ENCODE measurements around the gene VAMP8. TPM values are rescaled to one million over a fixed set of nuclear protein-coding genes. Genes with fewer than 3 reads are reported as not detected.

VAMP8 gene
- total RNA-seq, 1 donor from 2014 or later, result 152 TPM

DNA sequence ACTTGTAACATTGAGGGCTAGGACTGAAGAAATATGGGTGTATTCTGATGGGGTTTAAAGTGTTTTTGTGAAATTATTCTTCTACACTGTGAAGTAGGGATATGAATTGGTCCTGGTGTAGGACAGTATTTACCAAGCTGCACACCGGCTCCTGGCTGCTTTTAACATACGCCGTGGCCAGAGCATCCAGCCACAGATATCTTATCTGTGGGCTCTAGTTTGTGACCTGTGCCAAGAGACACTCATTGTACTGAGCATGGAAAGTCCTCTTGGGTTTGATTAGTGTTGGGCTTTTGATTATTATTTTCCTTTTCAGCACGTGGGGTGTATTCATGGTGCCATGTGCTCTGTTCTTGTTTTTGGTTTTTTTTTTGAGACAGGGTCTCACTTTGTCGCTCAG, 46.6 kb downstream of the VAMP8 start:
- TF ChIP-seq, protein P1, sequence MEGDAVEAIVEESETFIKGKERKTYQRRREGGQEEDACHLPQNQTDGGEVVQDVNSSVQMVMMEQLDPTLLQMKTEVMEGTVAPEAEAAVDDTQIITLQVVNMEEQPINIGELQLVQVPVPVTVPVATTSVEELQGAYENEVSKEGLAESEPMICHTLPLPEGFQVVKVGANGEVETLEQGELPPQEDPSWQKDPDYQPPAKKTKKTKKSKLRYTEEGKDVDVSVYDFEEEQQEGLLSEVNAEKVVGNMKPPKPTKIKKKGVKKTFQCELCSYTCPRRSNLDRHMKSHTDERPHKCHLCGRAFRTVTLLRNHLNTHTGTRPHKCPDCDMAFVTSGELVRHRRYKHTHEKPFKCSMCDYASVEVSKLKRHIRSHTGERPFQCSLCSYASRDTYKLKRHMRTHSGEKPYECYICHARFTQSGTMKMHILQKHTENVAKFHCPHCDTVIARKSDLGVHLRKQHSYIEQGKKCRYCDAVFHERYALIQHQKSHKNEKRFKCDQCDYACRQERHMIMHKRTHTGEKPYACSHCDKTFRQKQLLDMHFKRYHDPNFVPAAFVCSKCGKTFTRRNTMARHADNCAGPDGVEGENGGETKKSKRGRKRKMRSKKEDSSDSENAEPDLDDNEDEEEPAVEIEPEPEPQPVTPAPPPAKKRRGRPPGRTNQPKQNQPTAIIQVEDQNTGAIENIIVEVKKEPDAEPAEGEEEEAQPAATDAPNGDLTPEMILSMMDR (conservative IDR thresholded peaks at IDR 0.05; ENCODE audit: low read depth, low read length), result no peak
- H3K4me3 ChIP-seq (ENCODE audit: low read depth, low read length), result no peak overlapping the region
- DNase-seq (ENCODE audit: low read depth), result no peak

DNA sequence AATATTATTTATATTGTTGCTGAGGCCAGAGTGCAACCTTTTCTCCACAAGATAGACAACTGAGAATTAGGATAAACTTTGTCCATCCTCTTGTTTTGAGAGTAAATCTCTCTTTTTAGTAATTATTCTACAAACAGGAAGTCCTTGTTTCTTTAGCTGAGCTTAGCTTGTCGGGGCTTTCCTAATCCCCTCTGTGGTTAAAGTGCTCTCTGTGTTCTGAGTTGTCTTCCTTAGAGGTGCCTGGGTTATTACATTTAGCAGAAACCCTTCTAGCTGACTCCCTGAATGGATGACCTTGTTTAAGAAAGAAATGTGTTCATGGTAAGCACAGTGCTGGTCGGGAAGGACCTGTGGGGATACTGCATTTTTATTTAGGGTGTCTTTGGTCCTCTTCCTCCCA, 51.3 kb downstream of the VAMP8 start:
- TF ChIP-seq, protein P1 (conservative IDR thresholded peaks at IDR 0.05; ENCODE audit: low read depth, low read length), result no peak
- no peak for DNase-seq (ENCODE audit: low read depth)
- H3K4me3 ChIP-seq (ENCODE audit: low read depth, low read length), result no peak overlapping the region

DNA sequence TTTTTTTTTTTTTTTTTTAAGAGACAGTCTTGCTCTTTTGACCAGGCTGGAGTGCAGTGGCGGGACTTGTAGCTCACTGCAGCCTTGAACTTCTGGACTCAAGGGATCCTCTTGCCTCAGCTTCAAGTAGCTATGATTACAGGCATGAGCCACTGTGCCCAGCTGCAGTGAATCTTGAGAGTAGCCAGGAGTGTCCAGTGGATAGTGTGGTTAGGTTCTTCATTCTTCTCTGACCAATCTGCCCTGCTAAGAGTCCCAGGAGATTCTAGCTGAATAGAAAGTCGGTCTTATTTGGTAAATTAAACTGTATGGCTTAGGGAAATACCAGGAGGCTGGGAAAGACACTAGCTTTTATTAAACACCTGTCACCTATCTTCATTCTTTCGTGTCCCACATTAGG, 53.9 kb downstream of the VAMP8 start:
- DNase-seq (ENCODE audit: low read depth), result no peak
- no peak overlapping the region for H3K4me3 ChIP-seq (ENCODE audit: low read depth, low read length)
- TF ChIP-seq, protein P1 (conservative IDR thresholded peaks at IDR 0.05; ENCODE audit: low read depth, low read length), result no peak

Other genes starting within 250 kb of the VAMP8 start
- 72.4 and 74.7 TPM in 2 replicates for gene TGOLN2, start 249.6 kb upstream of the VAMP8 start, total RNA-seq
- 26.3 and 29.1 TPM in 2 replicates for gene RETSAT, start 223.1 kb upstream of the VAMP8 start, total RNA-seq
- 9.5 and 11.9 TPM in 2 replicates for gene ELMOD3, start 222.8 kb upstream of the VAMP8 start, total RNA-seq
- 358 and 441 TPM in 2 replicates for gene CAPG, start 167.2 kb upstream of the VAMP8 start, total RNA-seq
- not detected in 2 replicates for gene SH2D6, start 158.9 kb upstream of the VAMP8 start, total RNA-seq
- 64.6 and 134 TPM in 2 replicates for gene MAT2A, start 38.4 kb upstream of the VAMP8 start, total RNA-seq
- gene GGCX, start 16.1 kb upstream of the VAMP8 start, total RNA-seq, result 35.1 and 58.2 TPM in 2 replicates
- 25.0 and 28.9 TPM in 2 replicates for gene VAMP5, start 6.8 kb downstream of the VAMP8 start, total RNA-seq
- 187 and 280 TPM in 2 replicates for gene RNF181, start 18.2 kb downstream of the VAMP8 start, total RNA-seq
- 4.8 and 7.4 TPM in 2 replicates for gene TMEM150A, start 25.1 kb downstream of the VAMP8 start, total RNA-seq
- gene C2orf68, start 34.5 kb downstream of the VAMP8 start, total RNA-seq, result 9.9 and 16.5 TPM in 2 replicates
- gene USP39, start 38.6 kb downstream of the VAMP8 start, total RNA-seq, result 89.3 and 97.4 TPM in 2 replicates
- gene SFTPB, start 90.6 kb downstream of the VAMP8 start, total RNA-seq, result not detected in 2 replicates
- not detected in 2 replicates for gene GNLY, start 116.8 kb downstream of the VAMP8 start, total RNA-seq
- 0.52 and 0.94 TPM in 2 replicates for gene ATOH8, start 176.4 kb downstream of the VAMP8 start, total RNA-seq